ENCODE results near the gene DDIT3. TPM values are rescaled to one million over a fixed set of nuclear protein-coding genes. Genes with fewer than 3 reads are reported as not detected.

DDIT3 gene
- total and polyA plus RNA-seq, 11 donors, result 11.5 to 60.5 (median 18.5) TPM

- DNase-seq, result no peak
Measured at GRCh38 chr12:57524814-57525614, 4.7 kb upstream of the DDIT3 start.

DNA sequence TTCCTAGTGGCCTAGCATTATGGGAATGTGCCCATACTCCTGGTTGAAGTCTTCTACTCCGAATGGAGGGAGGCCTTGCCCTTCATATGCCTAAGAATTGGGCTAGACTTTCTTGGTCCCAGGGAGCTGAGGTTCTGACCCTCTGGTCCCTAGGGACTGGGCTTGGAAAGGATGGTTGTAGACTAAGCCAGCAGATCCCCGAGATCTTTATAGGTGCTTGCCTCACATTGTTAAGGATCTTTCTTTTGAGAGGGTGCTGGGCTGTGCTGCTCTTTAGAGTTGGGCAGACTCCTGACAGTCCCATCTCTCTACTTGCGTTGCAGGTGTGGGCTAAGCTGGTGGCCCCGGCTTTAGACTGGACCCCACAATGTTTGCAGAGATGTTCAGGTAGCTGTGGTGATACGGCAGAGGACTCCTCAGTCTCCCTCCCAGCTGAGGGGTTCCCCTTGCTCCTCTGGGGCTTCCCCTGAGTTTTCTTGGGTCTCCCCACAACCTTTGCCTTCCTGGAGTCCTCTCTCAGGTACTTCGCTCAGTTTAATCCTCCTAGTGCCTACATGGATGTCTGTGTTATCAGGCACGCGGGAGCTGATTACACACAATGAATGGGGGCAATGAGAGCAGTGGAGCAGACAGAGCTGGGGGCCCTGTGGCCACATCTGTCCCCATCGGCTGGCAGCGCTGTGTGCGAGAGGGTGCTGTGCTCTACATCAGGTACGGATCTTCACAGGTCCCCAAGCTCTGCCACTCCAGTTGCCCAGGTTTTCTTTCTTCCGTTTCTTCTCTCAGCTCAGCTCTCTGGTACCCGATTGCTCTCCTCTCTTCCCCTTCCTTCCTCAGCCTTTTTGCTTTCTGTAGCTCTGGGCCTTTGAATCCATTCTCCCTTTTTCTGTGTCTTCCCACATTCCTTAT is 3.6 kb upstream of the DDIT3 start:
- intact Hi-C loops (cut with DNase I), result loop anchor here in 2 of 10 donors (2.0 kb wide), 1 partner anchor 23 kb away; the partner anchor contains the start of gene DCTN2 (in 2 of the 2)

More at GRCh38 chr12:57524814-57525614, 4.7 kb upstream of the DDIT3 start:
- no peak for ATAC-seq
- no peaks in the 10 kb centered on the region for H3K27me3 ChIP-seq
- peak overlapping the region in 1 of 12 donors; percentile 99 for H3K27ac ChIP-seq
- peaks cover 0 to 62% (median 56%) of the 10 kb centered on the region in 9 donors for H3K36me3 ChIP-seq
- no peak overlapping the region for H3K4me3 ChIP-seq
- WGBS, 4 donors, result 58 to 71% (median 69%) methylated on average over 11 of the region's 11 CpGs
- intact Hi-C loops (cut with DNase I), result no loop called here
- no peaks in the 10 kb centered on the region for H3K9me3 ChIP-seq
- peaks cover 0 to 40% (median 35%) of the 10 kb centered on the region in 12 donors for H3K4me1 ChIP-seq
- no peak for TF ChIP-seq POLR2A (IDR thresholded peaks at IDR 0.05)
- TF ChIP-seq CTCF (IDR thresholded peaks at IDR 0.05), result no peak

DNA sequence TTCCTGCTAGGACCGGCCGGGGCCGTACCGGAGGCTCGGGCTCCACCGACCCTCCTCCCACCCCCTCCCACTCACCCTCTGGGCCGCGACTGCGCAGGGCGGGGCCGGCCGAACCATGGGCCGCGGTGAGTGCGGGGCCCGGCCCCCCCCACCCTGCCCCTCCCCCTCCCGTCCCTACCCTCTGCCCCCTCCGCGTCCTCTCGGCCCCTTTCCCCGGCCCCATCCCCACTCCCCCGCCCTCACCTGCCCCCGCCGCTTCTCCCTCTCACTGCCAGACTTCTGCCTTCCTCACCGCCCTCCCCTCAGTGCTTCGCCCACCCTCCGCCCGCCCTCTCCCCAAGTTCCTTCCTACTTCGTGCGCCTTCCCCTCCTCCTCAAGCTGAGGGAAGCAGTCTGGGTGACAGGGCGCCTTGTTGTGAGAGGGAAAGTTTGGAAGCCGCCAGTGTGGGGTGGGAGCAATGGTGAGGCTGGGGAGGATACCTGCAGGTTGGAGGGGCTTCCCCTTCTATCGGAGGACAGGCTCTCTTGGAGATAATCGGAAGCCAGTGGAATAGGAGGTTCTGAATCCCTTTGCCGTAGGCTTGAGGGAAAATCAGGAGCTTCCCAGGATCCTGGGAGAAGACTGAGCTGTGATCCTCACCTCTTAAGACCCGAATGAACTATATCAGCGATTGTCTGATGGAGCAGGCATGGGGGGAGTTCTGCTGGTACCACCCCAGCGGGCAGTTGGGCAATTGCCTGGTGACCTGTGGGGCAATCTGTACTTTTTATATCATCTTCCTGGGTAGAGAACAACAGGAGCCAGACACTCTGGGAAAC is 2.8 kb upstream of the DDIT3 start:
- Histone ChIP-seq H3K9me3 (no peaks in the 10 kb centered on the region), H3K27ac (peak overlapping the region; percentile 94 to 100 (median 98)), H3K4me1 (peaks cover 0 to 55% (median 47%) of the 10 kb centered on the region in 12 donors), H3K27me3 (no peaks in the 10 kb centered on the region), H3K4me3 (peak overlapping the region; percentile 54 to 94 (median 83)), H3K36me3 (peaks cover 0 to 53% (median 37%) of the 10 kb centered on the region in 9 donors)
- WGBS, 4 donors, result 0 to 2% (median 1%) methylated on average over 11 to 37 of the region's 38 CpGs
- DNase-seq (peak; percentile 77 to 79 (median 78)), ATAC-seq (peak in 2 of 4 donors; percentile 0 to 2)
- TF ChIP-seq CTCF (IDR thresholded peaks at IDR 0.05) (no peak), POLR2A (IDR thresholded peaks at IDR 0.05) (peak in 1 of 2 donors; percentile 26)
- intact Hi-C loops (cut with DNase I), result loop anchor here in 2 of 10 donors (2.0 kb wide), 1 partner anchor 24 kb away; the partner anchor contains the start of gene DCTN2 (in 2 of the 2)

More for the DNA sequence above, 3.6 kb upstream of the DDIT3 start:
- peaks cover 0 to 47% (median 39%) of the 10 kb centered on the region in 12 donors for H3K4me1 ChIP-seq
- H3K27me3 ChIP-seq, result no peaks in the 10 kb centered on the region
- WGBS, 4 donors, result 63 to 66% (median 64%) methylated on average over 14 of the region's 14 CpGs
- H3K4me3 ChIP-seq, result peak overlapping the region; percentile 54 to 94 (median 83)
- no peaks in the 10 kb centered on the region for H3K9me3 ChIP-seq
- no peak for TF ChIP-seq CTCF (IDR thresholded peaks at IDR 0.05)
- no peak for TF ChIP-seq POLR2A (IDR thresholded peaks at IDR 0.05)
- peaks cover 0 to 53% (median 46%) of the 10 kb centered on the region in 9 donors for H3K36me3 ChIP-seq
- DNase-seq (no peak), ATAC-seq (no peak)
- H3K27ac ChIP-seq, result peak overlapping the region; percentile 94 to 100 (median 98)

Data from heart left ventricle (tissue), 16 donors.